ENCODE data around the gene SOCS4. TPM values are rescaled to one million over a fixed set of nuclear protein-coding genes. Genes with fewer than 3 reads are reported as not detected.
A peak's percentile ranks its signal among the peaks of the same experiment; 100 is the strongest.

The SOCS4 gene
- total RNA-seq, 1 experiment from 2014 or later: 19.9 TPM

GRCh38 chr14:54981698-54982097 lies 45.3 kb upstream of the SOCS4 start:
- Histone ChIP-seq H3K36me3 (ENCODE audit: control insufficient read depth, insufficient read depth, low read length) (peaks cover 5% of the 10 kb centered on the region; the same call in 1 of the 2 replicates), H3K27me3 (ENCODE audit: control insufficient read depth, insufficient read depth, low read length) (no peaks in the 10 kb centered on the region), H3K4me3 (ENCODE audit: low read depth in 2 of 2, low read length in 2 of 2) (no peak overlapping the region), H3K4me1 (ENCODE audit: control insufficient read depth, insufficient read depth, low read length) (no peaks in the 10 kb centered on the region), H3K27ac (ENCODE audit: low read length) (no peak overlapping the region), H3K9me3 (ENCODE audit: control insufficient read depth, insufficient read depth, low read depth, low read length) (no peaks in the 10 kb centered on the region)
- no peak for ATAC-seq
- TF ChIP-seq REST (IDR thresholded peaks at IDR 0.05; ENCODE audit: insufficient read depth in 1 of 2, low read depth in 2 of 2, low read length in 1 of 2) (no peak), CTCF (IDR thresholded peaks at IDR 0.05) (peak; percentile 21; the same call in 1 of the 2 replicates), TCF7L2 (IDR thresholded peaks at IDR 0.05; ENCODE audit: low read depth, low read length) (no peak)
- DNase-seq (ENCODE audit: low read depth, low spot score): no peak
- intact Hi-C loops (cut with micrococcal nuclease; ENCODE audit: unreplicated experiment): no loop called here
- in situ Hi-C loops (cut with HindIII; ENCODE audit: low pct_unique_long_range_greater_than_20kb, low sequenced_read_pairs): no loop called here
- no TSS peak for BruUV-seq (replicated peaks)
- ChIA-PET CTCF (no interaction called here), POLR2A (no interaction called here)

- H3K36me3 ChIP-seq (ENCODE audit: control insufficient read depth, insufficient read depth, low read length): peaks cover 5% of the 10 kb centered on the region; the same call in 1 of the 2 replicates
Observed at GRCh38 chr14:54985156-54985555, 41.9 kb upstream of the SOCS4 start.

More at GRCh38 chr14:54985156-54985555, 41.9 kb upstream of the SOCS4 start:
- Histone ChIP-seq H3K4me1 (ENCODE audit: control insufficient read depth, insufficient read depth, low read length) (no peaks in the 10 kb centered on the region), H3K9me3 (ENCODE audit: control insufficient read depth, insufficient read depth, low read depth, low read length) (no peaks in the 10 kb centered on the region), H3K4me3 (ENCODE audit: low read depth in 2 of 2, low read length in 2 of 2) (no peak overlapping the region), H3K27me3 (ENCODE audit: control insufficient read depth, insufficient read depth, low read length) (no peaks in the 10 kb centered on the region), H3K27ac (ENCODE audit: low read length) (no peak overlapping the region)
- DNase-seq (ENCODE audit: low read depth, low spot score): no peak
- in situ Hi-C loops (cut with HindIII; ENCODE audit: low pct_unique_long_range_greater_than_20kb, low sequenced_read_pairs) (no loop called here), intact Hi-C loops (cut with micrococcal nuclease; ENCODE audit: unreplicated experiment) (no loop called here)
- no TSS peak for BruUV-seq (replicated peaks)
- ChIA-PET CTCF (no interaction called here), POLR2A (no interaction called here)
- no peak for TF ChIP-seq CTCF (IDR thresholded peaks at IDR 0.05)
- TF ChIP-seq TCF7L2 (IDR thresholded peaks at IDR 0.05; ENCODE audit: low read depth, low read length): no peak
- no peak for TF ChIP-seq SIN3A (IDR thresholded peaks at IDR 0.05; ENCODE audit: borderline replicate concordance, insufficient read depth, low read depth, low read length)
- no peak for TF ChIP-seq POLR2AphosphoS5 (IDR thresholded peaks at IDR 0.05; ENCODE audit: low read depth, low read length)
- no peak for TF ChIP-seq REST (IDR thresholded peaks at IDR 0.05; ENCODE audit: insufficient read depth in 1 of 2, low read depth in 2 of 2, low read length in 1 of 2)
- no peak for ATAC-seq

Measured in Panc1 (cell line).